NAMALWA (cell line): ENCODE results near the gene RPS27A.
"Not testable (repeated sequence)": the region's sequence is repeated elsewhere in the genome, so short reads cannot be mapped to it uniquely, and the experiment has no call there.

Source experiments
- DNase-seq: peaks from one replicate; pipeline ENCODE4 v3.0.0-alpha.2; 2015; ENCODE audit warnings: low spot score

Gene RPS27A

GRCh38 chr2:55239656-55240222 lies 7.3 kb downstream of the RPS27A start:
- DNase-seq = no peak

DNA sequence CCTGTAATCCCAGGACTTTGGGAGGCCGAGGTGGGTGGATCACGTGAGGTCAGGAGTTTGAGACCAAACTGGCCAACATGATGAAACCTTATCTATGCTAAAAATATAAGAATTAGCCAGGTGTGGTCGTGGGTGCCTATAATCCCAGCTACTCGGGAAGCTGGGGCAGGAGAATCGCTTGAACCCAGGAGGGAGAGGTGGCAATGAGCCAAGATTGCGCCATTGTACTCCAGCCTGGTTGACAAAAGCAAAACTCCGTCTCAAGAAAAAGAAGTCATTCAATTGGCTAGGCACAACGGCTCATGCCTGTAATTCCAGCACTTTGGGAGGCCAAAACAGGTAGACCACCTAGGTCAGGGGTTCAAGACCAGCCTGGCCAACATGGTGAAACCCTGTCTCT lies 9.1 kb downstream of the RPS27A start:
- DNase-seq = not testable (repeated sequence)

GRCh38 chr2:55242617-55243016 lies 10.1 kb downstream of the RPS27A start:
- no peak for DNase-seq

- DNase-seq = no peak
Observed at GRCh38 chr2:55245411-55245810, 12.9 kb downstream of the RPS27A start.

- no peak for DNase-seq
Observed at GRCh38 chr2:55247025-55247424, 14.5 kb downstream of the RPS27A start.

DNA sequence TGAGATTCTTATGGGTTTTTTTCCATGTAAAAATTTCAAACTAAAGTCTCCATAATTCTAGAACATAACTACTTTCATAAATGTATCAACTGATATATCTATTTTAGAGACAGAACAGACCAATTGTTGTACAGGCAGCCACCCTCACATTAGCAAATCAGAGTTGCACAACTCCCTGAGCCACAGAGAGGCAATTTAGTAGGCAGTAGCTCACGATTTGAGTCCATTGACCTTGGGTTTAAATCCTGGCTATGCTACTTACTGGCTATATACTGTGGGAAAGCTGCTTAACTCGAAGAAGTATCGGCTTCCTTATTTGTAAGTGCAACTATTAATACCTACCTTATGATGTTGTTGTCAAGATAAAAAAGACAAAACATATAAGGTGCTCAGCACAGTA lies 20.3 kb downstream of the RPS27A start:
- DNase-seq = no peak

GRCh38 chr2:55259586-55259985 lies 27.1 kb downstream of the RPS27A start:
- DNase-seq = not testable (repeated sequence)

DNA sequence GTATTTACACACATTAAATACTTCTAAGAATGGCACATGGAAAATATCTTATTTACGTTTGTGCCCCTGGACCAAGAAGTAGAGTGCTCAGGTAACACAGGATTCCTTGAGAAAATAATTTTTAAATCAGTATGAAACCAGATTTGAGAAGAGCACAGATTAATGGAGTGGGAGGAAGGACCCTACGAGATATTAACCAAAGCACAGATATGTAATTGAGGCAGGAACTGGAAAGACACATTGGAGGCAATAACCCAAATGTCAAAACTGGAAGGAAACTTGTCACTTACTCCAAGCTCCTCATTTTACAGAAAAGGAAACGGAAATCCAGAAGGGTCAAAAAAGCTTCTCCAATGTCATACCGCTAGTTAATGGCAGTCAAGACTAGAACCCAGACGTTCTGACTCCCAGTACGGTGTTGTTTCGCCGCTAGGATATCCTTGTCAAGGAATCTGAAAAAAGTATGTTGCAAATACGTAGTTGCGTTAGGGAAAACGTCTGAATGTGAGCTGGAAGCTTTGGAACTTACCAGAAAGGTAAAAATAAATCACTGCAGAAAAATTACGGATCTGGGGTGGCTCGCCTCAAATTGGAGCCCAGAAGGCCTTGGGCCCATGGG lies 35.9 kb downstream of the RPS27A start:
- no peak for DNase-seq

GRCh38 chr2:55268907-55269644 lies 36.6 kb downstream of the RPS27A start, which contains the start of gene MTIF2:
Gene MTIF2 (minus strand): TSS chr2:55269231. CDS start chr2:55263858, 5,373 bp downstream.
- peak; percentile 94 for DNase-seq

GRCh38 chr2:55269645-55269990 lies 37.1 kb downstream of the RPS27A start:
- peak; percentile 37 for DNase-seq

GRCh38 chr2:55274346-55274745 lies 41.9 kb downstream of the RPS27A start:
- not testable (repeated sequence) for DNase-seq

GRCh38 chr2:55277310-55277709 lies 44.8 kb downstream of the RPS27A start:
- DNase-seq = no peak

DNA sequence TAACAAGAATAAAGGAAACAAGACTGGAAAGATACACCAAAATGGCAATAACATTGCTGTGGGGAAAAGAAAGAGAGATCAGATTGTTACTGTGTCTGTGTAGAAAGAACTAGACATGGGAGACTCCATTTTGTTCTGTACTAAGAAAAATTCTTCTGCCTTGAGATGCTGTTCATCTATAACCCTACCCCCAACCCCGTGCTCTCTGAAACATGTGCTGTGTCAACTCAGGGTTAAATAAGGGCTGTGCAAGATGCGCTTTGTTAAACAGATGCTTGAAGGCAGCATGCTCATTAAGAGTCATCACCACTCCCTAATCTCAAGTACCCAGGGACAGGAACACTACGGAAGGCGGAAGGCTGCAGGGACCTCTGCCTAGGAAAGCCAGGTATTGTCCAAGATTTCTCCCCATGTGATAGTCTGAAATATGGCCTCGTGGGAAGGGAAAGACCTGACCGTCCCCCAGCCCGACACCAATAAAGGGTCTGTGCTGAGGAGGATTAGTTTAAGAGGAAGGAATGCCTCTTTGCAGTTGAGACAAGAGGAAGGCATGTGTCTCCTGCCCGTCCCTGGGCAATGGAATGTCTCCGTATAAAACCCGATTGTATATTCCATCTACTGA lies 46.8 kb downstream of the RPS27A start:
- not testable (repeated sequence) for DNase-seq

GRCh38 chr2:55279859-55280424 lies 47.5 kb downstream of the RPS27A start:
- DNase-seq = not testable (repeated sequence)

- DNase-seq = not testable (repeated sequence)
Observed at GRCh38 chr2:55280851-55281546, 48.5 kb downstream of the RPS27A start.

GRCh38 chr2:55282110-55282917 lies 49.8 kb downstream of the RPS27A start:
- peak; percentile 84 for DNase-seq

- DNase-seq = no peak
Observed at GRCh38 chr2:55283083-55283482, 50.6 kb downstream of the RPS27A start.
